CD14-positive monocyte (primary cell): ENCODE measurements around the gene LMO7. TPM values are rescaled to one million over a fixed set of nuclear protein-coding genes. Genes with fewer than 3 reads are reported as not detected.

Experiments used
- DNase-seq, 3 donors: peaks; one replicate each; pipeline ENCODE4 v3.0.0-alpha.2; 2011 to 2022
- H2AFZ ChIP-seq: 2 replicates; pipeline ENCODE4 v1.6.0; 2012; ENCODE audit warnings: mild to moderate bottlenecking, low read depth, low read length, inconsistent platforms; ENCODE audit not compliant: insufficient read depth, poor library complexity, severe bottlenecking
- H3K27ac ChIP-seq, 2 donors: 1 replicate in 1 of 2; 2 replicates in 1 of 2; pipeline ENCODE4 v1.5.1; 2012 to 2013; ENCODE audit warnings: low read length in 2 of 2, control low read depth in 1 of 2, inconsistent platforms in 1 of 2, low read depth in 1 of 2, mild to moderate bottlenecking in 1 of 2
- H3K27me3 ChIP-seq, 2 donors: one replicate each; pipeline versions ENCODE4 v1.6.0 to v1.6.1; 2011 to 2013; ENCODE audit warnings: low read length in 2 of 2; ENCODE audit not compliant: control insufficient read depth in 2 of 2, insufficient read depth in 2 of 2
- H3K36me3 ChIP-seq, 2 donors: replicated peaks in 1 of 2; 1 replicate in 1 of 2; 2 replicates in 1 of 2; pipeline versions ENCODE4 v1.5.1 to v1.6.1; 2012 to 2013; ENCODE audit warnings: low read length in 2 of 2, control low read depth in 1 of 2, inconsistent platforms in 1 of 2, mild to moderate bottlenecking in 1 of 2; ENCODE audit not compliant: insufficient read depth in 2 of 2, control insufficient read depth in 1 of 2
- H3K4me1 ChIP-seq, 2 donors: 1 replicate in 1 of 2; 2 replicates in 1 of 2; pipeline versions ENCODE4 v1.5.1 to v1.6.1; 2012 to 2013; ENCODE audit warnings: low read length in 2 of 2, control low read depth in 1 of 2, inconsistent platforms in 1 of 2, mild to moderate bottlenecking in 1 of 2, moderate library complexity in 1 of 2; ENCODE audit not compliant: insufficient read depth in 2 of 2, control insufficient read depth in 1 of 2
- H3K4me2 ChIP-seq: replicated peaks from 2 replicates; pipeline ENCODE3; 2012; ENCODE audit warnings: low read length, moderate library complexity, mild to moderate bottlenecking; ENCODE audit not compliant: poor library complexity, severe bottlenecking; ENCODE audit errors: extremely low read depth
- H3K4me3 ChIP-seq, 3 experiments: fragments of 200-600 bp in 1 of 3; sonication (generic) in 1 of 3; replicated peaks in 1 of 3; 1 replicate in 2 of 3; 2 replicates in 1 of 3; pipeline ENCODE4 v1.5.1; 2011 to 2013; ENCODE audit warnings: low read length in 3 of 3, mild to moderate bottlenecking in 3 of 3, control low read depth in 2 of 3, low read depth in 2 of 3, inconsistent platforms in 1 of 3, moderate library complexity in 1 of 3
- H3K79me2 ChIP-seq: 2 replicates; pipeline ENCODE4 v1.6.0; 2012; ENCODE audit warnings: mild to moderate bottlenecking, control low read depth, inconsistent platforms, low read length, moderate library complexity; ENCODE audit not compliant: insufficient read depth
- H3K9ac ChIP-seq: 2 replicates; pipeline ENCODE4 v1.6.0; 2017; ENCODE audit warnings: low read length, mild to moderate bottlenecking; ENCODE audit not compliant: insufficient read depth, poor library complexity, severe bottlenecking
- H3K9me3 ChIP-seq, 2 donors: replicated peaks in 1 of 2; 1 replicate in 1 of 2; 2 replicates in 1 of 2; pipeline versions ENCODE4 v1.5.1 to v1.6.1; 2012 to 2013; ENCODE audit warnings: low read length in 2 of 2, control low read depth in 1 of 2; ENCODE audit not compliant: control insufficient read depth in 1 of 2, insufficient read depth in 1 of 2
- H4K20me1 ChIP-seq: 2 replicates; pipeline ENCODE4 v1.6.0; 2012; ENCODE audit warnings: mild to moderate bottlenecking, low read length, control low read depth, moderate library complexity; ENCODE audit not compliant: insufficient read depth
- H3K27ac Mint-ChIP-seq, 7 donors: one replicate each; pipeline ENCODE4 v1.8.0; 2020; ENCODE audit warnings: mild to moderate bottlenecking in 7 of 7, mixed read lengths in 7 of 7, moderate library complexity in 6 of 7, inconsistent platforms in 2 of 7
- H3K27me3 Mint-ChIP-seq, 3 donors: one replicate each; pipeline ENCODE4 v1.8.0; 2021 to 2022; ENCODE audit warnings: low read depth in 3 of 3, mild to moderate bottlenecking in 3 of 3, mixed read lengths in 3 of 3, moderate library complexity in 3 of 3, inconsistent platforms in 1 of 3
- H3K36me3 Mint-ChIP-seq, 2 donors: one replicate each; pipeline ENCODE4 v1.8.0; 2020; ENCODE audit warnings: mixed read lengths in 2 of 2, inconsistent platforms in 1 of 2, mild to moderate bottlenecking in 1 of 2
- H3K4me1 Mint-ChIP-seq: one replicate; pipeline ENCODE4 v1.8.0; 2020; ENCODE audit warnings: mild to moderate bottlenecking, mixed read lengths
- H3K4me3 Mint-ChIP-seq, 2 donors: one replicate each; pipeline ENCODE4 v1.8.0; 2020; ENCODE audit warnings: mild to moderate bottlenecking in 2 of 2, mixed read lengths in 2 of 2, moderate library complexity in 1 of 2
- H3K9me3 Mint-ChIP-seq, 7 donors: one replicate each; pipeline ENCODE4 v1.8.0; 2020 to 2022; ENCODE audit warnings: mixed read lengths in 7 of 7, mild to moderate bottlenecking in 6 of 7, moderate library complexity in 6 of 7, inconsistent platforms in 2 of 7
- CTCF ChIP-seq: fragments of 200-600 bp; IDR thresholded peaks from one replicate; pipeline ENCODE4 v1.8.0; 2022; ENCODE audit warnings: antibody characterized with exemption, mild to moderate bottlenecking
- WGBS: methylation state at CpG from one replicate; pipeline ENCODE4 v1.1.5; 2013; ENCODE audit warnings: missing lambda C conversion rate; ENCODE audit not compliant: insufficient coverage; 5-methylcytosine and 5-hydroxymethylcytosine counted together
- intact Hi-C, 2 donors: fragments of 100-400 bp; cut with micrococcal nuclease; formaldehyde crosslinking; loops; one replicate each; pipeline versions ENCODE4 v1.15.0 to v1.15.1; 2023
- polyA plus RNA-seq, 3 donors: library from polyadenylated mRNA; depleted of rRNA in 1 of 3; unstranded in 2 of 3; stranded (reverse) in 1 of 3; fragments of 300-500 nt in 2 of 3; fragments of >200 nt in 1 of 3; fragmentation: Illumina TruSeq in 2 of 3; gene quantifications; 1 replicate in 2 of 3; 2 replicates in 1 of 3; pipeline ENCODE4 v1.2.3, GENCODE V29; 2012 to 2021

The LMO7 gene
- polyA plus RNA-seq, 3 donors: 0.79 to 1.6 (median 0.90) TPM

GRCh38 chr13:75771226-75771625, 135.1 kb downstream of the LMO7 start:
- Histone ChIP-seq H3K9me3 (no peaks in the 10 kb centered on the region), H3K4me2 (no peak overlapping the region), H3K4me3 (no peak overlapping the region), H3K36me3 (no peaks in the 10 kb centered on the region), H2AFZ (no peak overlapping the region), H3K27ac (no peak overlapping the region), H3K27me3 (no peaks in the 10 kb centered on the region), H4K20me1 (no peaks in the 10 kb centered on the region), H3K4me1 (no peaks in the 10 kb centered on the region), H3K79me2 (no peaks in the 10 kb centered on the region), H3K9ac (no peak overlapping the region)
- Mint-ChIP-seq H3K27ac (no peak overlapping the region), H3K4me3 (no peak overlapping the region), H3K4me1 (no peaks in the 10 kb centered on the region), H3K9me3 (peaks cover 0 to 6% (median 0%) of the 10 kb centered on the region in 7 donors), H3K27me3 (no peaks in the 10 kb centered on the region), H3K36me3 (no peaks in the 10 kb centered on the region)
- DNase-seq: no peak
- no CpG with 5 or more reads among the region's 1 CpG for WGBS
- intact Hi-C loops: no loop called here
- TF ChIP-seq CTCF: no peak

DNA sequence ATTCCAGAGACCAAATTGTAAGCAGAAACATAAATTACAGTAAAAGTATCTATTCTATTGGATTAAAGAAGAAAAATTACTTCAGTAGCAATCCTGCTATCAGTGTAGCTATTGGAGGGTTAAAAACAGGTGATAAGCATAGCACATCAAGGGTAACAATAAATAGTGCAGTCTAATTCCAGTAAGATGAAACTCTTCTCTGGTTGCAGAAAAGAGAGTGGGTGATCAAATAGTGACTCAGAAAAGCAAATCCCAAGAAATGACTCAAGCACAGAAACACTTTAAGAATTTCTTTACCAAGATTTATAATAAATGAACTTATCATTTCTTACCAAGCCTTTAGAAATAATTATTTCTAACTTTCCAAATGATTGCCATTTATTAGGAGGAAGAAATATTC, 135.7 kb downstream of the LMO7 start:
- no peak overlapping the region for H3K4me2 ChIP-seq
- H3K9me3 Mint-ChIP-seq: peaks cover 0 to 6% (median 0%) of the 10 kb centered on the region in 7 donors

More for the DNA sequence above, 135.7 kb downstream of the LMO7 start:
- Histone ChIP-seq H3K4me1 (no peaks in the 10 kb centered on the region), H4K20me1 (no peaks in the 10 kb centered on the region), H3K79me2 (no peaks in the 10 kb centered on the region), H3K9ac (no peak overlapping the region), H3K27ac (no peak overlapping the region), H3K36me3 (no peaks in the 10 kb centered on the region), H2AFZ (no peak overlapping the region), H3K9me3 (no peaks in the 10 kb centered on the region), H3K27me3 (no peaks in the 10 kb centered on the region), H3K4me3 (no peak overlapping the region)
- Mint-ChIP-seq H3K4me1 (no peaks in the 10 kb centered on the region), H3K36me3 (no peaks in the 10 kb centered on the region), H3K27ac (no peak overlapping the region), H3K27me3 (no peaks in the 10 kb centered on the region), H3K4me3 (no peak overlapping the region)
- DNase-seq: no peak
- intact Hi-C loops: no loop called here
- no peak for TF ChIP-seq CTCF
